ENCODE measurements around the gene CSNK1E.

Gene CSNK1E

GRCh38 chr22:38292694-38293093, 24.5 kb downstream of the CSNK1E start:
- H3K79me2 ChIP-seq (ENCODE audit: insufficient read depth, low read depth): no peaks in the 10 kb centered on the region
- H3K9ac ChIP-seq: no peak overlapping the region
- H4K20me1 ChIP-seq (ENCODE audit: insufficient read depth): no peaks in the 10 kb centered on the region
- H3K4me1 ChIP-seq (ENCODE audit: low read depth, poor library complexity, severe bottlenecking): peaks cover 8% of the 10 kb centered on the region
- no peak overlapping the region for H2AFZ ChIP-seq (ENCODE audit: low read depth)
- no peak overlapping the region for H3K4me2 ChIP-seq
- no peak overlapping the region for H3K27ac ChIP-seq
- no peaks in the 10 kb centered on the region for H3K27me3 ChIP-seq (ENCODE audit: insufficient read depth, low read depth)
- no peak for TF ChIP-seq CTCF (conservative IDR thresholded peaks at IDR 0.05; ENCODE audit: low read depth, low read length)
- H3K36me3 ChIP-seq (ENCODE audit: insufficient read depth): peaks cover 7% of the 10 kb centered on the region; the same call in 1 of the 2 replicates
- no peak overlapping the region for H3K4me3 ChIP-seq (IDR thresholded peaks at IDR 0.05; ENCODE audit: insufficient read depth, low read depth, low read length)

- Histone ChIP-seq H3K4me3 (IDR thresholded peaks at IDR 0.05; ENCODE audit: insufficient read depth, low read depth, low read length) (no peak overlapping the region), H3K27ac (no peak overlapping the region), H3K9ac (no peak overlapping the region), H3K4me2 (no peak overlapping the region), H4K20me1 (ENCODE audit: insufficient read depth) (no peaks in the 10 kb centered on the region), H3K4me1 (ENCODE audit: low read depth, poor library complexity, severe bottlenecking) (peaks cover 8% of the 10 kb centered on the region), H3K79me2 (ENCODE audit: insufficient read depth, low read depth) (no peaks in the 10 kb centered on the region), H3K36me3 (ENCODE audit: insufficient read depth) (no peaks in the 10 kb centered on the region), H3K27me3 (ENCODE audit: insufficient read depth, low read depth) (no peaks in the 10 kb centered on the region), H2AFZ (ENCODE audit: low read depth) (no peak overlapping the region)
- no peak for TF ChIP-seq CTCF (conservative IDR thresholded peaks at IDR 0.05; ENCODE audit: low read depth, low read length)
Observed at GRCh38 chr22:38291201-38291777, 25.9 kb downstream of the CSNK1E start.

- no peak overlapping the region for H2AFZ ChIP-seq (ENCODE audit: low read depth)
- TF ChIP-seq CTCF (conservative IDR thresholded peaks at IDR 0.05; ENCODE audit: low read depth, low read length): no peak
- H3K9ac ChIP-seq: no peak overlapping the region
- H3K79me2 ChIP-seq (ENCODE audit: insufficient read depth, low read depth): no peaks in the 10 kb centered on the region
- no peak overlapping the region for H3K27ac ChIP-seq
- peaks cover 8% of the 10 kb centered on the region for H3K4me1 ChIP-seq (ENCODE audit: low read depth, poor library complexity, severe bottlenecking)
- no peak overlapping the region for H3K4me2 ChIP-seq
- H4K20me1 ChIP-seq (ENCODE audit: insufficient read depth): no peaks in the 10 kb centered on the region
- no peaks in the 10 kb centered on the region for H3K27me3 ChIP-seq (ENCODE audit: insufficient read depth, low read depth)
- H3K4me3 ChIP-seq (IDR thresholded peaks at IDR 0.05; ENCODE audit: insufficient read depth, low read depth, low read length): no peak overlapping the region
- H3K36me3 ChIP-seq (ENCODE audit: insufficient read depth): no peaks in the 10 kb centered on the region
Observed at GRCh38 chr22:38290347-38290746, 26.9 kb downstream of the CSNK1E start.

GRCh38 chr22:38289583-38290082, 27.6 kb downstream of the CSNK1E start:
- no peak for TF ChIP-seq CTCF (conservative IDR thresholded peaks at IDR 0.05; ENCODE audit: low read depth, low read length)

More at GRCh38 chr22:38289583-38290082, 27.6 kb downstream of the CSNK1E start:
- Histone ChIP-seq H3K4me2 (no peak overlapping the region), H3K4me3 (IDR thresholded peaks at IDR 0.05; ENCODE audit: insufficient read depth, low read depth, low read length) (no peak overlapping the region), H3K4me1 (ENCODE audit: low read depth, poor library complexity, severe bottlenecking) (peaks cover 8% of the 10 kb centered on the region), H3K9ac (no peak overlapping the region), H3K27ac (no peak overlapping the region), H2AFZ (ENCODE audit: low read depth) (no peak overlapping the region), H3K79me2 (ENCODE audit: insufficient read depth, low read depth) (no peaks in the 10 kb centered on the region), H4K20me1 (ENCODE audit: insufficient read depth) (no peaks in the 10 kb centered on the region), H3K27me3 (ENCODE audit: insufficient read depth, low read depth) (no peaks in the 10 kb centered on the region), H3K36me3 (ENCODE audit: insufficient read depth) (no peaks in the 10 kb centered on the region)
